HepG2 (cell line): Measurements from ENCODE around the gene SERPIND1. TPM values are rescaled to one million over a fixed set of nuclear protein-coding genes. Genes with fewer than 3 reads are reported as not detected.

Experiments used
- CAMTA2 ChIP-seq: sonication (generic); formaldehyde crosslinking; IDR thresholded peaks from 2 replicates; pipeline ENCODE4 v1.4.0; 2020; ENCODE audit warnings: mild to moderate bottlenecking, missing genetic modification reagents, borderline replicate concordance
- DRAP1 ChIP-seq: IDR thresholded peaks from 2 replicates; pipeline ENCODE4 v1.6.1; 2016; ENCODE audit warnings: missing genetic modification reagents, missing compliant biosample characterization
- KLF9 ChIP-seq: IDR thresholded peaks from 2 replicates; pipeline ENCODE4 v1.6.1; 2016; ENCODE audit warnings: low read depth
- NFE2L1 ChIP-seq: sonication (generic); formaldehyde crosslinking; IDR thresholded peaks from 2 replicates; pipeline ENCODE4 v1.4.0; 2020; ENCODE audit warnings: missing genetic modification reagents, mild to moderate bottlenecking, borderline replicate concordance
- PRDM10 ChIP-seq: sonication (generic); formaldehyde crosslinking; IDR thresholded peaks from 2 replicates; pipeline ENCODE4 v1.4.0; 2020; ENCODE audit warnings: low read depth, missing genetic modification reagents
- RAD51 ChIP-seq: fragments of 450-650 bp; IDR thresholded peaks from 2 replicates; pipeline ENCODE4 v1.6.1; 2016; ENCODE audit warnings: borderline replicate concordance
- RBM22 ChIP-seq: fragments of 200-400 bp; formaldehyde crosslinking; optimal IDR thresholded peaks from 2 replicates; pipeline ENCODE3; 2017; ENCODE audit warnings: mild to moderate bottlenecking, low read length, moderate library complexity
- SP2 ChIP-seq: sonication (generic); formaldehyde crosslinking; IDR thresholded peaks from 2 replicates; pipeline ENCODE4 v1.5.1; 2020; ENCODE audit warnings: mild to moderate bottlenecking, missing genetic modification reagents
- SUZ12 ChIP-seq: fragments of 150-350 bp; IDR thresholded peaks from 2 replicates; pipeline ENCODE4 v1.6.1; 2014; ENCODE audit warnings: low read depth, low read length
- ZC3H4 ChIP-seq: sonication (generic); formaldehyde crosslinking; IDR thresholded peaks from 2 replicates; pipeline ENCODE4 v1.4.0; 2020; ENCODE audit warnings: missing genetic modification reagents, borderline replicate concordance
- ZFYVE20 ChIP-seq: sonication (generic); formaldehyde crosslinking; IDR thresholded peaks from 2 replicates; pipeline ENCODE4 v1.8.0; 2023; ENCODE audit warnings: low read depth, mild to moderate bottlenecking, moderate library complexity, missing genetic modification reagents, borderline replicate concordance
- ZMYM2 ChIP-seq: sonication (generic); formaldehyde crosslinking; IDR thresholded peaks from 2 replicates; pipeline ENCODE4 v1.8.0; 2022; ENCODE audit warnings: mild to moderate bottlenecking, missing genetic modification reagents
- ZNF207 ChIP-seq: fragments of 450-650 bp; IDR thresholded peaks from 2 replicates; pipeline ENCODE4 v1.6.1; 2016; ENCODE audit warnings: antibody characterized with exemption, borderline replicate concordance
- ZNF234 ChIP-seq: sonication (generic); formaldehyde crosslinking; conservative IDR thresholded peaks from 2 replicates; pipeline ENCODE4 v1.5.1; 2020; ENCODE audit warnings: mild to moderate bottlenecking, missing genetic modification reagents
- ZNF652 ChIP-seq: IDR thresholded peaks from 2 replicates; pipeline ENCODE4 v1.6.1; 2016; ENCODE audit warnings: low read depth, borderline replicate concordance
- ZNF678 ChIP-seq: sonication (generic); formaldehyde crosslinking; IDR thresholded peaks from 2 replicates; pipeline ENCODE4 v1.4.0; 2020; ENCODE audit warnings: mild to moderate bottlenecking, missing genetic modification reagents
- ZNF879 ChIP-seq: sonication (generic); formaldehyde crosslinking; IDR thresholded peaks from 2 replicates; pipeline ENCODE4 v1.8.1; 2023; ENCODE audit warnings: missing genetic modification reagents
- polyA plus RNA-seq, 8 experiments: library from polyadenylated mRNA; depleted of rRNA in 3 of 8; stranded (reverse) in 7 of 8; unstranded in 1 of 8; fragments of >200 nt; fragmentation: Illumina TruSeq in 4 of 8; extraction: Trizol in 4 of 8; gene quantifications; 2 replicates each; pipeline versions ENCODE4 v1.2.1 to v1.2.3, GENCODE V29; 2011 to 2016; ENCODE audit warnings: low read depth in 4 of 8, missing spikeins in 1 of 8, mixed read lengths in 1 of 8; ENCODE audit not compliant: insufficient read depth in 1 of 8
- total RNA-seq, 5 experiments: library from RNA; depleted of rRNA; stranded (reverse); fragments of >200 nt; fragmentation: Illumina TruSeq; extraction: Trizol; gene quantifications; 2 replicates each; pipeline ENCODE4 v1.2.3, GENCODE V29; 2016; ENCODE audit warnings: low read depth in 1 of 5
- TF ChIP-seq, protein P1 (sequence below): sonication (generic); formaldehyde crosslinking; IDR thresholded peaks from 2 replicates; pipeline ENCODE4 v1.4.0; 2020; ENCODE audit warnings: low read depth, mild to moderate bottlenecking, missing genetic modification reagents
- TF ChIP-seq, protein P2 (sequence below): sonication (generic); formaldehyde crosslinking; IDR thresholded peaks from 2 replicates; pipeline ENCODE4 v1.4.0; 2020; ENCODE audit warnings: missing genetic modification reagents, borderline replicate concordance
- TF ChIP-seq, protein P3 (sequence below): sonication (generic); formaldehyde crosslinking; IDR thresholded peaks from 2 replicates; pipeline ENCODE4 v1.8.1; 2023; ENCODE audit warnings: mild to moderate bottlenecking, inconsistent platforms, moderate library complexity, missing genetic modification reagents, borderline replicate concordance

The SERPIND1 gene
- total and polyA plus RNA-seq, 2 of the 13 experiments (the other 11 are each of a cell fraction or from before 2014, with no cell fraction given), result 111 to 350 TPM

- TF ChIP-seq PRDM10 (CRISPR knock-in tag), result no peak
- no peak for TF ChIP-seq RAD51
- TF ChIP-seq, protein P1, sequence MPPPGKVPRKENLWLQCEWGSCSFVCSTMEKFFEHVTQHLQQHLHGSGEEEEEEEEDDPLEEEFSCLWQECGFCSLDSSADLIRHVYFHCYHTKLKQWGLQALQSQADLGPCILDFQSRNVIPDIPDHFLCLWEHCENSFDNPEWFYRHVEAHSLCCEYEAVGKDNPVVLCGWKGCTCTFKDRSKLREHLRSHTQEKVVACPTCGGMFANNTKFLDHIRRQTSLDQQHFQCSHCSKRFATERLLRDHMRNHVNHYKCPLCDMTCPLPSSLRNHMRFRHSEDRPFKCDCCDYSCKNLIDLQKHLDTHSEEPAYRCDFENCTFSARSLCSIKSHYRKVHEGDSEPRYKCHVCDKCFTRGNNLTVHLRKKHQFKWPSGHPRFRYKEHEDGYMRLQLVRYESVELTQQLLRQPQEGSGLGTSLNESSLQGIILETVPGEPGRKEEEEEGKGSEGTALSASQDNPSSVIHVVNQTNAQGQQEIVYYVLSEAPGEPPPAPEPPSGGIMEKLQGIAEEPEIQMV (CRISPR knock-in tag), result no peak
- no peak for TF ChIP-seq NFE2L1 (CRISPR knock-in tag)
- TF ChIP-seq, protein P2, sequence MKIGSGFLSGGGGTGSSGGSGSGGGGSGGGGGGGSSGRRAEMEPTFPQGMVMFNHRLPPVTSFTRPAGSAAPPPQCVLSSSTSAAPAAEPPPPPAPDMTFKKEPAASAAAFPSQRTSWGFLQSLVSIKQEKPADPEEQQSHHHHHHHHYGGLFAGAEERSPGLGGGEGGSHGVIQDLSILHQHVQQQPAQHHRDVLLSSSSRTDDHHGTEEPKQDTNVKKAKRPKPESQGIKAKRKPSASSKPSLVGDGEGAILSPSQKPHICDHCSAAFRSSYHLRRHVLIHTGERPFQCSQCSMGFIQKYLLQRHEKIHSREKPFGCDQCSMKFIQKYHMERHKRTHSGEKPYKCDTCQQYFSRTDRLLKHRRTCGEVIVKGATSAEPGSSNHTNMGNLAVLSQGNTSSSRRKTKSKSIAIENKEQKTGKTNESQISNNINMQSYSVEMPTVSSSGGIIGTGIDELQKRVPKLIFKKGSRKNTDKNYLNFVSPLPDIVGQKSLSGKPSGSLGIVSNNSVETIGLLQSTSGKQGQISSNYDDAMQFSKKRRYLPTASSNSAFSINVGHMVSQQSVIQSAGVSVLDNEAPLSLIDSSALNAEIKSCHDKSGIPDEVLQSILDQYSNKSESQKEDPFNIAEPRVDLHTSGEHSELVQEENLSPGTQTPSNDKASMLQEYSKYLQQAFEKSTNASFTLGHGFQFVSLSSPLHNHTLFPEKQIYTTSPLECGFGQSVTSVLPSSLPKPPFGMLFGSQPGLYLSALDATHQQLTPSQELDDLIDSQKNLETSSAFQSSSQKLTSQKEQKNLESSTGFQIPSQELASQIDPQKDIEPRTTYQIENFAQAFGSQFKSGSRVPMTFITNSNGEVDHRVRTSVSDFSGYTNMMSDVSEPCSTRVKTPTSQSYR (CRISPR knock-in tag), result no peak
- TF ChIP-seq RBM22, result peak; percentile 58
- no peak for TF ChIP-seq ZNF678 (CRISPR knock-in tag)
- TF ChIP-seq ZMYM2 (CRISPR knock-in tag), result no peak
- no peak for TF ChIP-seq KLF9 (CRISPR knock-in tag)
- peak; percentile 94 for TF ChIP-seq ZNF652
- TF ChIP-seq SUZ12, result no peak
- no peak for TF ChIP-seq ZNF207
- no peak for TF ChIP-seq ZFYVE20 (CRISPR knock-in tag)
- no peak for TF ChIP-seq ZNF879 (CRISPR knock-in tag)
- no peak for TF ChIP-seq CAMTA2 (CRISPR knock-in tag)
- TF ChIP-seq SP2 (CRISPR knock-in tag), result no peak
- no peak for TF ChIP-seq ZNF234 (CRISPR knock-in tag)
- TF ChIP-seq DRAP1 (CRISPR knock-in tag), result 0 out of 2 replicates have a peak, but pooled peaks have one; percentile 39
- TF ChIP-seq, protein P3, sequence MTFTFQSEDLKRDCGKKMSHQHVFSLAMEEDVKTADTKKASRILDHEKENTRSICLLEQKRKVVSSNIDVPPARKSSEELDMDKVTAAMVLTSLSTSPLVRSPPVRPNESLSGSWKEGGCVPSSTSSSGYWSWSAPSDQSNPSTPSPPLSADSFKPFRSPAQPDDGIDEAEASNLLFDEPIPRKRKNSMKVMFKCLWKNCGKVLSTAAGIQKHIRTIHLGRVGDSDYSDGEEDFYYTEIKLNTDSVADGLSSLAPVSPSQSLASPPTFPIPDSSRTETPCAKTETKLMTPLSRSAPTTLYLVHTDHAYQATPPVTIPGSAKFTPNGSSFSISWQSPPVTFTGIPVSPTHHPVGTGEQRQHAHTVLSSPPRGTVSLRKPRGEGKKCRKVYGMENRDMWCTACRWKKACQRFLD (CRISPR knock-in tag), result no peak
- TF ChIP-seq ZC3H4 (CRISPR knock-in tag), result no peak
Measured at GRCh38 chr22:20776624-20777405, 2.9 kb downstream of the SERPIND1 start (continued).
